Left renal pelvis (tissue), 4 donors: ENCODE results near the gene TAPBP. TPM values are rescaled to one million over a fixed set of nuclear protein-coding genes. Genes with fewer than 3 reads are reported as not detected.

Source experiments
- DNase-seq, 4 donors: peaks; one replicate each; pipeline ENCODE4 v3.0.0-alpha.2; 2013; ENCODE audit warnings: low read depth in 4 of 4, low spot score in 3 of 4
- polyA plus RNA-seq, 4 donors: library from polyadenylated mRNA; unstranded; fragments of 120-200 nt; gene quantifications; one replicate each; pipeline ENCODE4 v1.2.1, GENCODE V29; 2013; ENCODE audit not compliant: insufficient read length in 4 of 4

TAPBP gene
- polyA plus RNA-seq, 4 donors, result 26.9 to 49.5 (median 38.4) TPM

DNA sequence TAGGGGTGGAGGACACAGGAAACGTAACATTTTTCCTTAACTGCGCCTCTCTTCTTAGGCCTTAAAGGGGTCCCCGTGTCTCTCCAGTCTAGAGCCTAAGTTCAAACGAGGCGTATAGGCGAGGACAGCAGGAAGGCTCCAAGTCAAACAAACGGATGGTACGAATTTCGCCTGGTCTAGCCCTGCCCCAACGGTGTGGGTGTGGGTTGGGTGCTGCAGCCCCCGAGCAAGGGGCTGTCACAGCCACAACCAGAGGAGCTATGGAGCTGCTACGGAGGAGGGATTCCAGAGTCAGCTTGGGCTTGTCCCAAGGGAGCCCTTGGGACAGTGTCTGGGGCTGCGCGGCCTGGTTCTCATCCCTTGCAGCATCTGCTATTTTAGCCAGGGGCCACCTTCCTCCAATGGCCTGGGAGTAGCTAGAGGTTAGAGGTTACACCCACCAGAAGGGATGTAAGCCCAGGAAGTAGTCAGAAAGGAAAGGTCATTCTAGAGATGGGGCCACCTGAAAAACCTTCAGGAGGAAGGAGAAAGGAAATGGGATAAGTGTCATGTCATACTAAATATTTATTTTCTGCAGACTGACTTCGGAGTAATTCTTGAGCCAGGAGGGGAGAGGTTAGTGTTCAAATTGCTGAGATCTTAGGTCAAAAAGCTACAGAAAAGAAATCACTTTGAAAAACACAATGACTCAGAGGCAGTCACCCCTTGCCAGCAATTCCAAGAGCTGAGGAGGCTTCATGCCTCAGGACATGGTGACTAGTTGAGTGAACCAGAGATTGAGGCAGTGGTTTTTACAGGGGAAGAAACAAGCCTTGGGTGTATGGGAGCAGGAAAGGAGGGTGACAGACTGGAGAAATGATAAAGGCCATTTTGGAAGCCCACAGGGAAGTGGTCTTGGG, 63.9 kb downstream of the TAPBP start:
- no peak for DNase-seq

Other genes with a start within 250 kb of the TAPBP start
- 10 to 100 TPM; 17.1 to 20.5 (median 18.3) TPM for gene HLA-DPA1, start 240.4 kb downstream of the TAPBP start, polyA plus RNA-seq
- 10 to 100 TPM; 16.7 to 20.4 (median 17.2) TPM for gene HLA-DPB1, start 238.1 kb downstream of the TAPBP start, polyA plus RNA-seq
- gene COL11A2, start 121.6 kb downstream of the TAPBP start, polyA plus RNA-seq, result 1 to 10 TPM; 3.0 to 6.9 (median 4.1) TPM
- gene RXRB, start 113.4 kb downstream of the TAPBP start, polyA plus RNA-seq, result 10 to 100 TPM; 47.0 to 66.5 (median 55.5) TPM
- gene SLC39A7, start 113.2 kb downstream of the TAPBP start, polyA plus RNA-seq, result 100 to 1,000 TPM in 3 of 4 donors, 10 to 100 TPM in 1; 91.9 to 139 (median 116) TPM
- gene HSD17B8, start 109.4 kb downstream of the TAPBP start, polyA plus RNA-seq, result 10 to 100 TPM; 10.7 to 29.1 (median 22.2) TPM
- 10 to 100 TPM; 52.8 to 70.6 (median 56.2) TPM for gene RING1, start 105.6 kb downstream of the TAPBP start, polyA plus RNA-seq
- 10 to 100 TPM; 53.1 to 96.0 (median 75.1) TPM for gene VPS52, start 42.2 kb downstream of the TAPBP start, polyA plus RNA-seq
- 1,000 to 10,000 TPM; 2,948 to 3,391 (median 3,096) TPM for gene RPS18, start 42.0 kb downstream of the TAPBP start, polyA plus RNA-seq
- gene B3GALT4, start 37.0 kb downstream of the TAPBP start, polyA plus RNA-seq, result 1 to 10 TPM; 2.5 to 5.0 (median 3.8) TPM
- gene WDR46, start 24.8 kb downstream of the TAPBP start, polyA plus RNA-seq, result 10 to 100 TPM; 54.9 to 82.1 (median 59.9) TPM
- gene PFDN6, start 24.5 kb downstream of the TAPBP start, polyA plus RNA-seq, result 10 to 100 TPM; 41.9 to 78.2 (median 75.1) TPM
- 100 to 1,000 TPM in 2 of 4 donors, 10 to 100 TPM in 2; 96.7 to 133 (median 103) TPM for gene RGL2, start 15.1 kb downstream of the TAPBP start, polyA plus RNA-seq
- 10 to 100 TPM; 20.1 to 25.5 (median 21.4) TPM for gene ZBTB22, start 3.7 kb upstream of the TAPBP start, polyA plus RNA-seq
- gene DAXX, start 8.9 kb upstream of the TAPBP start, polyA plus RNA-seq, result 10 to 100 TPM; 45.3 to 58.9 (median 54.1) TPM
- 10 to 100 TPM; 35.0 to 47.3 (median 37.7) TPM for gene KIFC1, start 77.7 kb upstream of the TAPBP start, polyA plus RNA-seq
- gene PHF1, start 96.9 kb upstream of the TAPBP start, polyA plus RNA-seq, result 10 to 100 TPM; 65.4 to 87.7 (median 73.4) TPM
- gene CUTA, start 104.0 kb upstream of the TAPBP start, polyA plus RNA-seq, result 100 to 1,000 TPM; 150 to 250 (median 226) TPM
- gene SYNGAP1, start 106.0 kb upstream of the TAPBP start, polyA plus RNA-seq, result 10 to 100 TPM; 20.9 to 42.3 (median 33.1) TPM
- gene ZBTB9, start 140.5 kb upstream of the TAPBP start, polyA plus RNA-seq, result 10 to 100 TPM in 3 of 4 donors, 1 to 10 TPM in 1; 9.2 to 17.6 (median 14.2) TPM